Ishikawa (cell line): ENCODE measurements around the gene COG4.
A peak's percentile ranks its signal among the peaks of the same experiment; 100 is the strongest.

Experiments
- CEBPB ChIP-seq: IDR thresholded peaks from 2 replicates; pipeline ENCODE4 v1.6.1; 2012
- EGR1 ChIP-seq: IDR thresholded peaks from 2 replicates; pipeline ENCODE4 v1.6.1; 2012
- EP300 ChIP-seq: IDR thresholded peaks from 2 replicates; pipeline ENCODE4 v1.6.1; 2012; ENCODE audit warnings: borderline replicate concordance
- NFIC ChIP-seq: IDR thresholded peaks from 2 replicates; pipeline ENCODE4 v1.6.1; 2012
- REST ChIP-seq: IDR thresholded peaks from 2 replicates; pipeline ENCODE4 v1.6.1; 2012; ENCODE audit warnings: low read depth, mild to moderate bottlenecking
- TAF1 ChIP-seq: IDR thresholded peaks from 2 replicates; pipeline ENCODE4 v1.6.1; 2012; ENCODE audit warnings: low read depth, mild to moderate bottlenecking
- TCF12 ChIP-seq: IDR thresholded peaks from 2 replicates; pipeline ENCODE4 v1.6.1; 2012; ENCODE audit warnings: low read depth
- YY1 ChIP-seq: IDR thresholded peaks from 2 replicates; pipeline ENCODE4 v1.6.1; 2012; ENCODE audit warnings: low read depth
- ZBTB7A ChIP-seq: IDR thresholded peaks from 2 replicates; pipeline ENCODE4 v1.6.1; 2012; ENCODE audit warnings: low read depth
- TF ChIP-seq, protein P1 (sequence below): IDR thresholded peaks from 2 replicates; pipeline ENCODE4 v1.6.1; 2012

GRCh38 chr16:70437017-70437581, 86.3 kb downstream of the COG4 start:
- TF ChIP-seq TCF12: peak; percentile 32; the same call in 1 of the 2 replicates
- TF ChIP-seq REST: no peak
- no peak for TF ChIP-seq NFIC
- no peak for TF ChIP-seq TAF1
- TF ChIP-seq, protein P1, sequence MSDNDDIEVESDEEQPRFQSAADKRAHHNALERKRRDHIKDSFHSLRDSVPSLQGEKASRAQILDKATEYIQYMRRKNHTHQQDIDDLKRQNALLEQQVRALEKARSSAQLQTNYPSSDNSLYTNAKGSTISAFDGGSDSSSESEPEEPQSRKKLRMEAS: 0 out of 2 replicates have a peak, but pooled peaks have one; percentile 18
- TF ChIP-seq EGR1: peak; percentile 80
- TF ChIP-seq ZBTB7A: 0 out of 2 replicates have a peak, but pooled peaks have one; percentile 24
- no peak for TF ChIP-seq CEBPB
- no peak for TF ChIP-seq YY1
- no peak for TF ChIP-seq EP300
